Measurements from ENCODE around the gene TRPV2.

- TF ChIP-seq GABPB2 (CRISPR knock-in tag; conservative IDR thresholded peaks at IDR 0.05) (no peak), HMGN3 (IDR thresholded peaks at IDR 0.05; ENCODE audit: borderline replicate concordance, extremely low read depth, insufficient read length, low read depth, low read length) (no peak), MXI1 (IDR thresholded peaks at IDR 0.05; ENCODE audit: low read depth, low read length) (no peak), MEF2A (IDR thresholded peaks at IDR 0.05; ENCODE audit: control insufficient read depth, low read depth, low read length) (no peak)
Measured at GRCh38 chr17:16449121-16449570, 33.8 kb downstream of the TRPV2 start.
